ENCODE data around the gene SLC25A28. TPM values are rescaled to one million over a fixed set of nuclear protein-coding genes. Genes with fewer than 3 reads are reported as not detected.
"Not testable (repeated sequence)": the region's sequence is repeated elsewhere in the genome, so short reads cannot be mapped to it uniquely, and the experiment has no call there.

Gene SLC25A28
- total RNA-seq, 1 donor from 2014 or later = 40.2 TPM

DNA sequence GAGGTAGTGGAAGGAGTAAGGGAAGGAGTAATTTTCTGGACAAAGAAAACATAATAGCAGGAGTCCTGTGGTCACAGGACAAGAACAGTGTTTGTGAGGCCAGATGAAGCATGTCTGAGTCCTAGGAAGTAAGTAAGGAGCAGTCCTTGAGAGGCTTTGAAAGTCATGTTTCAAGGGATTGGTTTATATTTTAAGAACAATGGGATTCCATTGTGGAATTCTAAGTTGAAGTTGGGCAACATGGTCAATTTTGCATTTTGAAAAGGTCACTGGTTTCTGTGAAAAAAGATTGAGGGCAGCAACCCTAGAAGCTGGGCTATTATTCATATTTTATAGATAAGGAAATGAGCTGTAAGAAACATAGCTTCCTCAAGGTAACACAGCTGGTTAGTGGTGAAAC, 10.8 kb upstream of the SLC25A28 start:
- peaks cover 7% of the 10 kb centered on the region for H3K4me1 Mint-ChIP-seq
- DNase-seq (ENCODE audit: low read depth, low spot score) = no peak
- no peaks in the 10 kb centered on the region for H3K36me3 Mint-ChIP-seq (ENCODE audit: low read depth)
- peaks cover 24% of the 10 kb centered on the region for H3K27me3 Mint-ChIP-seq (ENCODE audit: low read depth)
- no peak overlapping the region for H3K4me3 Mint-ChIP-seq
- H3K27ac Mint-ChIP-seq (ENCODE audit: unreplicated experiment) = no peak overlapping the region
- H3K9me3 Mint-ChIP-seq = no peaks in the 10 kb centered on the region
- no peak for TF ChIP-seq CTCF (conservative IDR thresholded peaks at IDR 0.05)

GRCh38 chr10:99630433-99630832, 10.2 kb upstream of the SLC25A28 start:
- no peak for DNase-seq (ENCODE audit: low read depth, low spot score)
- Mint-ChIP-seq H3K27ac (ENCODE audit: unreplicated experiment) (no peak overlapping the region), H3K4me3 (no peak overlapping the region), H3K4me1 (peaks cover 7% of the 10 kb centered on the region), H3K36me3 (ENCODE audit: low read depth) (no peaks in the 10 kb centered on the region), H3K27me3 (ENCODE audit: low read depth) (peaks cover 18% of the 10 kb centered on the region), H3K9me3 (no peaks in the 10 kb centered on the region)
- TF ChIP-seq CTCF (conservative IDR thresholded peaks at IDR 0.05) = peak; percentile 54

DNA sequence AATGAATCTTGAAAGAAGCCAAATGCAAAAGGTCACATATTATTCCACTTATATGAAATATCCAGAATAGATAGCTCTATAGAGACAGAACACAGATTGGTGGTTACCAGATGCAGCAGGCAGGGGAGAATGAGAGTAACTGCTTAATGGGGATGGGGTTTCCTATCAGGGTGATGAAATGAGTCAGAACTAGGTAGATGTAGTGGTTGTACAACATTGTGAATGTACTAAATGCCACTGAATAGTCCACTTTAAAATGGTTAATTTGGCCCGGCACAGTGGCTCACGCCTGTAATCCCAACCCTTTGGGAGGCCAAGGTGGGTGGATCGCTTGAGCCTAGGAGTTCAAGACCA, 9.4 kb upstream of the SLC25A28 start:
- peaks cover 7% of the 10 kb centered on the region for H3K4me1 Mint-ChIP-seq

DNA sequence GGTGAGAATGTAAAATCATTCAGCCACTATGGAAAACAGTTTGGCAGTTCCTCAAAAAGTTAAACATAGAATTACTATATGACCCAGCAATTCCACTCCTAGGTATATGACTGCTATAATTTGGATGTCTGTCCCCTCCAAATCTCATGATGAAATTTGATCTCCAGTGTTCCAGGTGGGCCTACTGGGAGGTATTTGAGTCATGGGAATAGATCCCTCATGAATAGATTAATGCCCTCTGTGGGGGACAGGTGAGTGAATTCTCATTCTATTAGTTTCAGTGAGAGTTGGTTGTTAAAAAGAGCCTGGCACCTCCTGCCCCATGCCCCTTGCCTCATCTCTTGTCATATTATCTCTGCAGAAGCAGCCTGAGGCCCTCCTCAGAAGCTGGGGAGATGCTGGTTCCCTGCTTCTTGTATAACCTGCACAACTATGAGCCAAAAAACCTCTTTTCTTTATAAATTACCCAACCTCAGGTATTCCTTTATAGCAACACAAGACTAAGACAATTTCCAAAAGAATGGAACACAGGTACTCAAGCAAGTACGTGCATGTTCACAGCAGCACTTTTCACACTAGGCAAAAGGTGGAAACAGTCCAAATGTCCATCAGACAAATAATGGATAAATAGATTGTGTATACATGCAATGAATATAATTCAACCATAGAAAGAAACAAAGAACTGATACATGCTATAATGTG, 8.8 kb upstream of the SLC25A28 start:
- H3K4me3 Mint-ChIP-seq = no peak overlapping the region
- no peaks in the 10 kb centered on the region for H3K36me3 Mint-ChIP-seq (ENCODE audit: low read depth)
- peaks cover 6% of the 10 kb centered on the region for H3K27me3 Mint-ChIP-seq (ENCODE audit: low read depth)
- peaks cover 7% of the 10 kb centered on the region for H3K4me1 Mint-ChIP-seq
- no peak for TF ChIP-seq CTCF (conservative IDR thresholded peaks at IDR 0.05)
- no peak for DNase-seq (ENCODE audit: low read depth, low spot score)
- H3K9me3 Mint-ChIP-seq = no peaks in the 10 kb centered on the region
- no peak overlapping the region for H3K27ac Mint-ChIP-seq (ENCODE audit: unreplicated experiment)

More for the DNA sequence above, 9.4 kb upstream of the SLC25A28 start:
- Mint-ChIP-seq H3K9me3 (no peaks in the 10 kb centered on the region), H3K36me3 (ENCODE audit: low read depth) (no peaks in the 10 kb centered on the region), H3K27me3 (ENCODE audit: low read depth) (peaks cover 11% of the 10 kb centered on the region), H3K4me3 (no peak overlapping the region), H3K27ac (ENCODE audit: unreplicated experiment) (no peak overlapping the region)
- no peak for TF ChIP-seq CTCF (conservative IDR thresholded peaks at IDR 0.05)
- DNase-seq (ENCODE audit: low read depth, low spot score) = no peak

DNA sequence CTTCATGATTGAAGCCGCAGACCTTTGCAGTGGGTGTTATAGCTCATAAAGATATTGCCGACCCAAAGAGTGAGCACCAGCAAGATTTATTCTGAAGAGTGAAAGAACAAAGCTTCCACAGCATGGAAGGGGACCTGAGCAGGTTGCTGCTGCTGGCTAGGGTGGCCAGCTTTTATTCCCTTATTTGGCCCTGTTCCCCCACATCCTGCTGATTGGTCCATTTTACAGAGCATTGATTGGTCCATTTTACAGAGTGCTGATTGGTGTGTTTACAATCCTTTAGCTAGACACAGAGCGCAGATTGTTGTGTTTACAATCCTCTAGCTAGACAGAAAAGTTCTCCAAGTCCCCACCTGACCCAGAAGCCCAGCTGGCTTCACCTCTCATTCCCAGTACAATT, 4.9 kb upstream of the SLC25A28 start:
- H3K4me1 Mint-ChIP-seq = peaks cover 15% of the 10 kb centered on the region
- H3K36me3 Mint-ChIP-seq (ENCODE audit: low read depth); H3K4me3 Mint-ChIP-seq; H3K27me3 Mint-ChIP-seq (ENCODE audit: low read depth); DNase-seq (ENCODE audit: low read depth, low spot score); H3K9me3 Mint-ChIP-seq; H3K27ac Mint-ChIP-seq (ENCODE audit: unreplicated experiment): not testable (repeated sequence)

- no peaks in the 10 kb centered on the region for H3K36me3 Mint-ChIP-seq (ENCODE audit: low read depth)
- no peak for DNase-seq (ENCODE audit: low read depth, low spot score)
- no peak for TF ChIP-seq CTCF (conservative IDR thresholded peaks at IDR 0.05)
- peaks cover 21% of the 10 kb centered on the region for H3K4me1 Mint-ChIP-seq
- H3K27ac Mint-ChIP-seq (ENCODE audit: unreplicated experiment) = no peak overlapping the region
- H3K27me3 Mint-ChIP-seq (ENCODE audit: low read depth) = no peaks in the 10 kb centered on the region
- peak overlapping the region; percentile 70 for H3K4me3 Mint-ChIP-seq
- H3K9me3 Mint-ChIP-seq = no peaks in the 10 kb centered on the region
These were observed 3.7 kb upstream of the SLC25A28 start for GRCh38 chr10:99623919-99624318.
